Stomach (tissue), 4 donors: ENCODE data around the gene WNT3A.

ENCODE experiments used
- CTCF ChIP-seq, 7 experiments: fragments of 450-650 bp in 4 of 7; fragments of 200-600 bp in 3 of 7; sonication (generic) in 3 of 7; IDR thresholded peaks; one replicate each; pipeline ENCODE4 v1.5.1; 2016 to 2019; ENCODE audit warnings: antibody characterized with exemption in 7 of 7, control low read depth in 2 of 7, mild to moderate bottlenecking in 1 of 7
- EP300 ChIP-seq: sonication (generic); formaldehyde crosslinking; IDR thresholded peaks from one replicate; pipeline ENCODE4 v1.6.1; 2017; ENCODE audit warnings: antibody characterized with exemption

GRCh38 chr1:228058949-228059633 lies 52.3 kb downstream of the WNT3A start:
- TF ChIP-seq CTCF (IDR thresholded peaks at IDR 0.05) (no peak), EP300 (no peak)
